Glutamatergic neuron (in vitro differentiated cells): ENCODE results near the gene NECAB2. TPM values are rescaled to one million over a fixed set of nuclear protein-coding genes. Genes with fewer than 3 reads are reported as not detected.

ENCODE experiments used
- DNase-seq: peaks from one replicate; pipeline ENCODE4 v3.0.0; 2022
- H3K27ac Mint-ChIP-seq: one replicate; pipeline ENCODE4 v1.8.0; 2020; ENCODE audit warnings: mild to moderate bottlenecking, mixed read lengths, inconsistent platforms; ENCODE audit not compliant: unreplicated experiment
- H3K27me3 Mint-ChIP-seq: one replicate; pipeline ENCODE4 v1.8.0; 2020; ENCODE audit warnings: mild to moderate bottlenecking, moderate library complexity, mixed read lengths, inconsistent platforms; ENCODE audit not compliant: unreplicated experiment
- H3K36me3 Mint-ChIP-seq: one replicate; pipeline ENCODE4 v1.8.0; 2020; ENCODE audit warnings: mild to moderate bottlenecking, mixed read lengths, inconsistent platforms; ENCODE audit not compliant: unreplicated experiment
- H3K4me1 Mint-ChIP-seq: one replicate; pipeline ENCODE4 v1.8.0; 2020; ENCODE audit warnings: mild to moderate bottlenecking, low read depth, mixed read lengths, inconsistent platforms; ENCODE audit not compliant: unreplicated experiment
- H3K4me3 Mint-ChIP-seq: one replicate; pipeline ENCODE4 v1.8.0; 2020; ENCODE audit warnings: mild to moderate bottlenecking, mixed read lengths, inconsistent platforms; ENCODE audit not compliant: unreplicated experiment
- H3K9me3 Mint-ChIP-seq: one replicate; pipeline ENCODE4 v1.8.0; 2020; ENCODE audit warnings: mild to moderate bottlenecking, moderate library complexity, mixed read lengths, inconsistent platforms; ENCODE audit not compliant: unreplicated experiment
- total RNA-seq: library from RNA; stranded (reverse); fragmentation: NEBNext Ultra II Directional; extraction: Animal tissue kit (Norgen Biotek cat#: 25700); gene quantifications from one replicate; pipeline ENCODE4 v1.2.1, GENCODE V29; 2021; ENCODE audit not compliant: unreplicated experiment
- TF ChIP-seq, protein P1 (sequence below): fragments of 200-600 bp; sonication (generic); IDR thresholded peaks from one replicate; pipeline ENCODE4 v1.5.0; 2021; ENCODE audit not compliant: partially characterized antibody, unreplicated experiment

Gene NECAB2
- total RNA-seq, 1 donor from 2014 or later: 112 TPM

DNA sequence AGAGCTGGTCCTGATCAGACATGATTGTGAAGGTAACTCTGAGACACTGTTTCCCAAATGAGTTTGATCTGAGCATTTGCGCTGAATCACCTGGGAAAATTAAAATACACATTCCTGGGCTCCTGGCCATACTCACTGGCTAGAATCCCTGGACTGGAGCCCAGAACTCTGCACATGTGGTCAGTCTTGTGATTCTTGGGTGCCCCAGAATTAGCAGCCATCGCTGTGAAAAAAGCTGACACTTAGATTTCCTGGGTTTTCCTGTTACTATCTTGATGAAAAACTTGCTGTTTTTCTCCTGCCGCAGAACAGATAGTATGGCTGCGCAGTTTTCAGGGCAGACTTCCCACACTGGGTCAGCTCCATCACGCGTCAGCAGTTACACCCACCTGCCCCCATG is 24.6 kb downstream of the NECAB2 start:
- peaks cover 4% of the 10 kb centered on the region for H3K36me3 Mint-ChIP-seq
- TF ChIP-seq, protein P1, sequence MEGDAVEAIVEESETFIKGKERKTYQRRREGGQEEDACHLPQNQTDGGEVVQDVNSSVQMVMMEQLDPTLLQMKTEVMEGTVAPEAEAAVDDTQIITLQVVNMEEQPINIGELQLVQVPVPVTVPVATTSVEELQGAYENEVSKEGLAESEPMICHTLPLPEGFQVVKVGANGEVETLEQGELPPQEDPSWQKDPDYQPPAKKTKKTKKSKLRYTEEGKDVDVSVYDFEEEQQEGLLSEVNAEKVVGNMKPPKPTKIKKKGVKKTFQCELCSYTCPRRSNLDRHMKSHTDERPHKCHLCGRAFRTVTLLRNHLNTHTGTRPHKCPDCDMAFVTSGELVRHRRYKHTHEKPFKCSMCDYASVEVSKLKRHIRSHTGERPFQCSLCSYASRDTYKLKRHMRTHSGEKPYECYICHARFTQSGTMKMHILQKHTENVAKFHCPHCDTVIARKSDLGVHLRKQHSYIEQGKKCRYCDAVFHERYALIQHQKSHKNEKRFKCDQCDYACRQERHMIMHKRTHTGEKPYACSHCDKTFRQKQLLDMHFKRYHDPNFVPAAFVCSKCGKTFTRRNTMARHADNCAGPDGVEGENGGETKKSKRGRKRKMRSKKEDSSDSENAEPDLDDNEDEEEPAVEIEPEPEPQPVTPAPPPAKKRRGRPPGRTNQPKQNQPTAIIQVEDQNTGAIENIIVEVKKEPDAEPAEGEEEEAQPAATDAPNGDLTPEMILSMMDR: no peak
- no peak for DNase-seq
- peaks cover 10% of the 10 kb centered on the region for H3K4me1 Mint-ChIP-seq
- H3K4me3 Mint-ChIP-seq: no peak overlapping the region
- no peak overlapping the region for H3K27ac Mint-ChIP-seq
- H3K27me3 Mint-ChIP-seq: peaks cover 5% of the 10 kb centered on the region
- H3K9me3 Mint-ChIP-seq: peaks cover 10% of the 10 kb centered on the region

DNA sequence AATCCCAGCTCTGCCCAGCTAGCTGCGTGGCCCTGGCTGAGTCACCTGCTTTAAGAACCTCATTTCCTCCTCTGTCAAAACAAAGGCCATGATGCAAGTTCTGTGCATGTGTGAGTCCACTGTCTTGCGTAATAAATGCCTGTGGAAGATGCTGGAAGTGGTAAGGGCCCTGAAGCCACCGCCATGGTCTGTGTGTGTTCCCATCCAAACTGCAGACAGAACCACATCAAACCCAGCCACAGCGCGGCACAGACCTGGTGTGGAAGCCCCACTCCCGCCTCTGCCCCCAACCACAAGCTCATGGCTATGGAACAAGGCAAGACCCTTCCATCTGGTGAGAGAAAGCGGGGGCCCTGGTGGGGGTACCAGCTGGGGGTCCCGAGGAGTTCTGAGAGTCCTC is 26.0 kb downstream of the NECAB2 start:
- peaks cover 4% of the 10 kb centered on the region for H3K36me3 Mint-ChIP-seq
- H3K9me3 Mint-ChIP-seq: peaks cover 9% of the 10 kb centered on the region
- DNase-seq: no peak
- H3K27me3 Mint-ChIP-seq: peaks cover 7% of the 10 kb centered on the region
- H3K27ac Mint-ChIP-seq: no peak overlapping the region
- no peak overlapping the region for H3K4me3 Mint-ChIP-seq
- peaks cover 7% of the 10 kb centered on the region for H3K4me1 Mint-ChIP-seq
- TF ChIP-seq, protein P1: no peak

DNA sequence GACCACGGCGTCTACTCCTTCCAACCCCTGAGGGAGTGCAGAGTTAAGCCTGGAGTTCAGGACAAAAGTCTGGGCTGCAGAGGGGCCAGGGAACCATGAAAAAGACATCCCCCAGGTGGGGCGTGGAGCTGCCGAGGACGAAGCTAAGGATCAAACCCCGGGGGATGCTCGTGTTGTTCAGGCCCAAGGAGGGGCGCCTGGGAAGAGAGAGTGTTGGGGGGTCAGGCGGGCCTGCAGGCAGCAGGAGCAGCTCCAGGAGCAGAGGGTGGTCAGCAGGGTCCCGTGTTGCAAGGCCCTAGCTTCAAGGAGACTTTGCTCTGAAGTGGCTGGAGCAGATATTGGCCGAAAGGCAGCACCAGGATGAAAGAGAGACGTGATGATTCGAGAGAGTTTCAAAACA is 26.7 kb downstream of the NECAB2 start:
- Mint-ChIP-seq H3K27me3 (peaks cover 7% of the 10 kb centered on the region), H3K4me1 (peaks cover 7% of the 10 kb centered on the region), H3K9me3 (peaks cover 8% of the 10 kb centered on the region)

DNA sequence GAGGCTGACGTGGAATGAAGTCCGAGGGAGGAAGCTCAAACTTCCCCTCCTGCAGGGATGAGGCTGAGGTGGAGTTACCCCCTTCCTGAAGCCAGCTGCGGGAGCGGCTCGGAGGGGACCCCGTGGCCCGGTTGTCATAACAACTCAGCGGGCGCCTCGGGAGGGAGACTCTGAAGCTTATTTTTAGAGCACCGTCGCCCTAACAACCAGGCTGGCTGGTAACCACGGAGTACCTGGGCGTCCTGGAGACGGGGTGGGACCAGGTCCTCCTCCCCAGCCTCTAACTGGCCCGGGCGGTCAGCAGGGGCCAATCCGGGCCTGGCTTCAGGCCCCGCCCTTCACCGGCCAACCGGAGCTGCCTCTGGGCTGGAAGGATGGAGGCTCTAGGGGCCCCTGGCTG is 27.7 kb downstream of the NECAB2 start:
- Mint-ChIP-seq H3K4me3 (no peak overlapping the region), H3K27ac (no peak overlapping the region), H3K36me3 (peaks cover 4% of the 10 kb centered on the region), H3K27me3 (peaks cover 7% of the 10 kb centered on the region), H3K9me3 (peaks cover 10% of the 10 kb centered on the region), H3K4me1 (peaks cover 7% of the 10 kb centered on the region)
- TF ChIP-seq, protein P1: no peak
- DNase-seq: no peak

More for the DNA sequence above, 26.7 kb downstream of the NECAB2 start:
- H3K36me3 Mint-ChIP-seq: peaks cover 4% of the 10 kb centered on the region
- H3K27ac Mint-ChIP-seq: no peak overlapping the region
- TF ChIP-seq, protein P1: no peak
- DNase-seq: no peak
- H3K4me3 Mint-ChIP-seq: no peak overlapping the region

DNA sequence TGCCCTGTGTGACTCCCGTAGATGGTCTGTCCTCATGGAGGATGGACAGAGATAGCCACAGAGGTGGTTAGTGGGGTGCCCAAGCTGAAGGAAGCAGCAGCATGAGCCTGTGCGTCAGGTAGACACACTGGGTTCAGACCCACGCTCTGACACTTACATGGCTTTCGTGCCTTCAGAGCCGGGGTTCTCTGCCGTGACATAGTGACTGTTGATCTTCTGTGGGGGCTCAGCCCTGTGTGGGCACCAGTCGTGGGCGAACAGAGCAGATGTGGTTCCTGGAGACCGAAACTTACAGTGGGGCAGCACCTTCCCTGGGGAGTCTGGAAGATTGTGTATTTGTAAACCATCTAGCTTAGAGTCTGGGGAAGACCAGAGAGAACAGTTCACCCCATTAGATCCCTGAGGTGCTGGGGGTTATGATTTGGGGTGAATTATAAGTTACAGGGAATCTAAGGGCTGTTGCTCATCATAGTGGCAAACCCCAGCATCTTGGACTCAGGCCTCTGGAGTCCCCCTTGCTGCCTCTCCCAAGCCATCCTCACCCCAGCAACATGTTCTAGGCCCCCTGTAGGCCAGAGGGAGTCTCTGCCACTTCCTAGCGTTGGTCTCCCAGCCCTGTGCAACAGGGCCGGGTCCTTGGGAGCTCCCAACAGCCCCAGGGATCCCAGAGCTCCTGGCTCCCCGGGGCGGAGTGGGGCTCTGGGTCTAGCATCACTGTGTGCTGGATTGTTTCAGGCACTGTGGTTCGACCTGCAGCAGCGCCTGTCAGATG is 28.6 kb downstream of the NECAB2 start:
- Mint-ChIP-seq H3K4me1 (peaks cover 7% of the 10 kb centered on the region), H3K4me3 (no peak overlapping the region), H3K9me3 (peaks cover 10% of the 10 kb centered on the region), H3K27me3 (peaks cover 7% of the 10 kb centered on the region), H3K36me3 (peaks cover 4% of the 10 kb centered on the region), H3K27ac (no peak overlapping the region)
- DNase-seq: no peak
- TF ChIP-seq, protein P1: no peak
